ENCODE results near the gene SMYD1. TPM values are rescaled to one million over a fixed set of nuclear protein-coding genes. Genes with fewer than 3 reads are reported as not detected.
"Not testable (repeated sequence)": the region's sequence is repeated elsewhere in the genome, so short reads cannot be mapped to it uniquely, and the experiment has no call there.

Gene SMYD1
- total and polyA plus RNA-seq, 9 donors = 169 to 337 (median 250) TPM

DNA sequence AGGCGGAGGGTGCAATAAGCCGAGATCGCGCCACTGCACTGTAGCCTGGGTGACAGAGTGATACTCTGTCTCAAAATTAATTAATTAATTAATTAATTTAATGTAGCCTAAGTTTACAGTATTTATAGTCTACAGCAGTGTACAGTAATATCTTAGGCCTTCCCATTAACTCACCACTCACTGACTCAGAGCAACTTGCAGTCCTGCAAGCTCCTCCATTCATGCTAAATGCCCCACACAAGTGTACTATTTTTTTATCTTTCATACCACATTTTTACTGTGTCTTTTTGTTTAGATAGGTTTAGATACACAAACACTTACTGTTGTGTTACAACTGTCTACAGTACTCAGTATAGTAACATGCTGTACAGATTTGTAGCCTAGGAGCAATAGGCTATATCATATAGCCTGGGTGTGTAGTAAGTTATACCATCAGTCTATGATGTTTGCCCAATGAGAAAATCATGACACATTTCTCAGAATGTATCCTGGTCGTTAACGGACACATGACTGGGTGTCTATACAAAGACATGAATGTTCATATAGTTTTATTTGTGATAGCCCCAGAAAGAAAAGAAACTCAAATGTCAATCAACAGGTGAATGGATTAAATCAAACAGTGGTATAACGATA is 35.4 kb upstream of the SMYD1 start:
- no CpG with 5 or more reads among the region's 7 CpGs for WGBS (ENCODE audit: insufficient coverage)
- Histone ChIP-seq H3K36me3 (ENCODE audit: control insufficient read depth, insufficient read depth, low read length) (peaks cover 16% of the 10 kb centered on the region), H3K27ac (ENCODE audit: low read length) (no peak overlapping the region), H3K9me3 (replicated peaks; ENCODE audit: control insufficient read depth, low read depth, low read length) (no peaks in the 10 kb centered on the region), H3K4me3 (ENCODE audit: low read length) (no peak overlapping the region), H3K4me1 (ENCODE audit: control insufficient read depth, insufficient read depth, low read length) (no peaks in the 10 kb centered on the region), H3K27me3 (ENCODE audit: control insufficient read depth, insufficient read depth, low read length) (no peaks in the 10 kb centered on the region)
- no peak for DNase-seq

DNA sequence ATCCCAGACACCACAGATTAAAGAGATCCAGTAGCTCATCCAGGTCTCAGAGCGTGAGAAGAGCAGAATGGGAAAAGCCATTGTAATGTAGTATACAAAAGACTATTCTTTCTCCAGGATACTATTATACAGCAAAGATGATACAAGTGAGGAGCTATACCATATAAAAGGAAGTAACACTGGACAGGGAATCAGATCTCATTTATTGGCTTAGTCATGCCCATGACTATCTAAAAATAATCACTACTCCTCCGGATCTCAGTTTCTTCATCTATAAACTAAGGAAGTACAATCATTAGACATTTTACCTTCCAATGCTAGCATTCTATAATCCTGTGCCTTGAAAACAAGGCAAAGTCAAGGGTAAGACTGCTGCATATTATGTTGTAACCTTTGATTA is 31.4 kb upstream of the SMYD1 start:
- H3K27ac ChIP-seq (ENCODE audit: low read length) = no peak overlapping the region
- no CpG with 5 or more reads among the region's 2 CpGs for WGBS (ENCODE audit: insufficient coverage)

DNA sequence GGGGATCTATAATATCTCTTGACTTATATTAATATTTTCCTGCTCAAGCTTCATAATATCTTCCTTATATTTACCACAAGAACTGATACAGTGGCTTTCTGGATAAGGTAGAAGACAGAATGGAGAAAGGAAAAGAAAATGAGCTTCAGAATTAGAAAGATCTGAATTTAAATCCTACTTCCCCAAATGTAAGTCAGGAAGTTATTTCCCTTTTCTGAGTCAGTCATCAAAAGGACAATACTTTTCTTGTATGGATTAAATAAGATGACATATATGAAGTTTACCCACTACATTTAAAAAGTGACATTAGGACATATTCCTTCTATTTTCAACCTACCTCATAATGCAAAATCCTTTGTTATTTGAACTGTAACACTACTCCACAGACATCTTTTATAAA is 31.0 kb upstream of the SMYD1 start:
- no peak for DNase-seq
- no peaks in the 10 kb centered on the region for H3K27me3 ChIP-seq (ENCODE audit: control insufficient read depth, insufficient read depth, low read length)
- no peaks in the 10 kb centered on the region for H3K9me3 ChIP-seq (replicated peaks; ENCODE audit: control insufficient read depth, low read depth, low read length)
- peaks cover 5% of the 10 kb centered on the region for H3K36me3 ChIP-seq (ENCODE audit: control insufficient read depth, insufficient read depth, low read length)
- H3K27ac ChIP-seq (ENCODE audit: low read length) = no peak overlapping the region
- H3K4me3 ChIP-seq (ENCODE audit: low read length) = no peak overlapping the region
- no peaks in the 10 kb centered on the region for H3K4me1 ChIP-seq (ENCODE audit: control insufficient read depth, insufficient read depth, low read length)

More for the DNA sequence above, 31.4 kb upstream of the SMYD1 start:
- no peak for DNase-seq
- H3K4me1 ChIP-seq (ENCODE audit: control insufficient read depth, insufficient read depth, low read length) = no peaks in the 10 kb centered on the region
- H3K9me3 ChIP-seq (replicated peaks; ENCODE audit: control insufficient read depth, low read depth, low read length) = no peaks in the 10 kb centered on the region
- H3K36me3 ChIP-seq (ENCODE audit: control insufficient read depth, insufficient read depth, low read length) = peaks cover 5% of the 10 kb centered on the region
- no peak overlapping the region for H3K4me3 ChIP-seq (ENCODE audit: low read length)
- no peaks in the 10 kb centered on the region for H3K27me3 ChIP-seq (ENCODE audit: control insufficient read depth, insufficient read depth, low read length)

DNA sequence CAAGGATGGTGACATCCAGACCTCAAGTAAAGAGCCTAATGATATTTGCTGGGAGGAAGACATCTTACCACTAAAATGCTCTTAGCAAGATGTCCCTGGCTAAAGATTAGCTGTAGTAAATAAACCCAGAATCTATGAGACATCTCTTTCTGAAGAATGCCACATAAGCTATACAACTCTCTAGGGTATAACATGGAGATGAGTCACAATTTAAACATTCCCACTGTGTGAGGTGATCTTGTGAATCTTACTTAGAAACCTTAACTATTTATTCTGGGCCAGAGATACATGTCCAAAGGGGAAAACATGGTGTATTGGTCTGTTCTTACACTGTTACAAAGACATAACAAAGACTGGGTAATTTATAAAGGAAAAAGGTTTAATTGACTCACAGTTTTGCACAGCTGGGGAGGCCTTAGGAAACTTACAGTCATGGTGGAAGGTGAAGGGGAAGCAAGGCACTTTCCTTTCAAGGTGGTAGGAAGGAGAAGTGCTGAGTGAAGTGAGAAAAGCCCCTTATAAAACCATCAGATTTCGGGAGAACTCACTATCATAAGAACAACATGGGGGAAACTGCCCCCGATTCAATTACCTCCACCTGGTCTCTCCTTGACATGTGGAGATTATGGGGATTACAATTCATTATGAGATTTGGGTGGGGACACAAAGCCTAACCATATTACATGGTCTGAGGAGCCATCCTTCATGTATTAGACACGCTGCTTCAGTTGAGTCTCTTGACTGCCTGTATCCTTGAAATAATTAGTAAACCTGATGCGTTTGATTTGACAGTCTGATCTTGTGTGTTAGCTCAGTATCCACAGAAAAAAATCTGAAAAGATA is 29.1 kb upstream of the SMYD1 start:
- no peak for DNase-seq
- H3K4me1 ChIP-seq (ENCODE audit: control insufficient read depth, insufficient read depth, low read length) = no peaks in the 10 kb centered on the region
- H3K9me3 ChIP-seq (replicated peaks; ENCODE audit: control insufficient read depth, low read depth, low read length) = no peaks in the 10 kb centered on the region
- no peak overlapping the region for H3K27ac ChIP-seq (ENCODE audit: low read length)
- no peaks in the 10 kb centered on the region for H3K27me3 ChIP-seq (ENCODE audit: control insufficient read depth, insufficient read depth, low read length)
- H3K36me3 ChIP-seq (ENCODE audit: control insufficient read depth, insufficient read depth, low read length) = peaks cover 2% of the 10 kb centered on the region
- no CpG with 5 or more reads among the region's 4 CpGs for WGBS (ENCODE audit: insufficient coverage)
- H3K4me3 ChIP-seq (ENCODE audit: low read length) = no peak overlapping the region

DNA sequence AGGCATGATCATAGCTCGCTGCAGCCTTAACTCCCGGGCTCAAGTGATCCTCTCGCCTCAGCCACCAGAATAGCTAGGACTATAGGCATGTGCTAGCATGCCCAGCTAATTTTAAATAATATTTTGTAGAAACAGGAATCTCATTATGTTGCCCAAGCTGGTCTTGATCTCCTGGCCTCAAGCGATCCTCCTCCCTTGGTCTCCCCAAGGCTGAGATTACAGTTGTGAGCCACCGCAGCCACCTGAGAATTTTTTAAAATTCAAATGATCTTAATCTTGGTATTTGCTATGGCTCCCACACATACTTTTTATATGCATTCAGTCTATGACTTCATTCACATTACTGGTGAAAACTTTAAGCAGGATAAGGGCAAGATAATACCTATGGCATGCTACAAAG is 25.1 kb upstream of the SMYD1 start:
- Histone ChIP-seq H3K4me3 (ENCODE audit: low read length) (no peak overlapping the region), H3K36me3 (ENCODE audit: control insufficient read depth, insufficient read depth, low read length) (no peaks in the 10 kb centered on the region), H3K27me3 (ENCODE audit: control insufficient read depth, insufficient read depth, low read length) (no peaks in the 10 kb centered on the region), H3K27ac (ENCODE audit: low read length) (no peak overlapping the region), H3K9me3 (replicated peaks; ENCODE audit: control insufficient read depth, low read depth, low read length) (no peaks in the 10 kb centered on the region), H3K4me1 (ENCODE audit: control insufficient read depth, insufficient read depth, low read length) (no peaks in the 10 kb centered on the region)
- DNase-seq = no peak
- no CpG with 5 or more reads among the region's 5 CpGs for WGBS (ENCODE audit: insufficient coverage)

DNA sequence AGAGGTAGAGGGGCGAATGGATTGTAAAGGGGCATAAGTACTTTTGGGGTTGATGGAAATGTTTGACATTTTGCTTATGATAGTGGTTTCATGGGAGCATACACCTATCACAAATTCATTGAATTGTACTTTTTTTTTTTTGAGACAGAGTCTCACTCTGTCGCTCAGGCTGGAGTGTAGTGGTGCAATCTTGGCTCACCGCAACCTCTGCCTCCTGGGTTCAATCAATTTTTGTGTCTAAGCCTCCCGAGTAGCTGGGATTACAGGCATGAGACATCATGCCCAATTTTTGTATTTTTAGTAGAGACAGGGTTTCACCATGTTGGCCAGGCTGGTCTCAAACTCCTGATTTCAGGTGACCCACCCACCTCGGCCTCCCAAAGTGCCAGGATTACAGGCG is 22.1 kb upstream of the SMYD1 start:
- not testable (repeated sequence) for H3K4me1 ChIP-seq (ENCODE audit: control insufficient read depth, insufficient read depth, low read length); H3K4me3 ChIP-seq (ENCODE audit: low read length); H3K27ac ChIP-seq (ENCODE audit: low read length); H3K27me3 ChIP-seq (ENCODE audit: control insufficient read depth, insufficient read depth, low read length); H3K36me3 ChIP-seq (ENCODE audit: control insufficient read depth, insufficient read depth, low read length); DNase-seq; H3K9me3 ChIP-seq (replicated peaks; ENCODE audit: control insufficient read depth, low read depth, low read length)
- no CpG with 5 or more reads among the region's 6 CpGs for WGBS (ENCODE audit: insufficient coverage)

DNA sequence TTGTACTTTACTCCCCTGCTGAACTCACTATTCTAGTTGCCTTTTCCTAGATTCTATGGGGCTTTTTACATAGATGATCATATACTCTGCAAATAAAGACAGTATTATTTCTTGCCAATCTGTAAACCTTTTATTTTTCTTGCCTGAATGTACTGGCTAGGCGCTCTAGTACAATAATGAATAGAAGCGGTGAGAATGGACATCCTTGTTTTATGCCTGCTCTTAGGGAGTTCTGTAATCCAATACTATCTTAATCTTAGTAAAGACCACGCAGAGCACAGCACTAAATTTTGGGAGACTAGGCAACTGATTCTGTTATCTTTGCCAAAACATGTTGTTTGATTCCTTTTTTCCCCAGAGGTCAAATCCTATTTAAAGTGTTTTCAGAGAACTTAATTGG is 19.1 kb upstream of the SMYD1 start:
- Histone ChIP-seq H3K27ac (ENCODE audit: low read length) (no peak overlapping the region), H3K4me1 (ENCODE audit: control insufficient read depth, insufficient read depth, low read length) (no peaks in the 10 kb centered on the region), H3K9me3 (replicated peaks; ENCODE audit: control insufficient read depth, low read depth, low read length) (no peaks in the 10 kb centered on the region), H3K27me3 (ENCODE audit: control insufficient read depth, insufficient read depth, low read length) (no peaks in the 10 kb centered on the region), H3K4me3 (ENCODE audit: low read length) (no peak overlapping the region), H3K36me3 (ENCODE audit: control insufficient read depth, insufficient read depth, low read length) (no peaks in the 10 kb centered on the region)
- DNase-seq = no peak
- WGBS (ENCODE audit: insufficient coverage) = no CpG with 5 or more reads among the region's 3 CpGs

DNA sequence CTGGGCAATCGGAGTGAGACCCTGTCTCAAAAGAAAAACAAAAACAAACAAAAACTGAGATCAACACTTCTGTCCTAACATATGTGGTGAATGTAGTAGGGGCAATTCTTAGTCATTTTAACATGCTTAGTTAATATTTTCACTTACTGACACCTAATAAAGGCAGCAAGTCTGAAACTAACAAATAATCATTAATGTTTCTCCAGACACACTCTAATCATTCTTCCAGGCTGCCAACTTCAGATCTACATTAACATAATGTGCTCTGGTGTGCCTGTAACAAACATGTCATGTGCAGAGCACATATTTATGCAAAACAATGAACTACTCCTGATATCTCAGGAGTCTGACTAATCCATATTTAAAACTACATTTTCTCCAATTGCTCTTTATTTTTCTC is 18.0 kb upstream of the SMYD1 start:
- Histone ChIP-seq H3K36me3 (ENCODE audit: control insufficient read depth, insufficient read depth, low read length) (no peaks in the 10 kb centered on the region), H3K27me3 (ENCODE audit: control insufficient read depth, insufficient read depth, low read length) (no peaks in the 10 kb centered on the region), H3K4me3 (ENCODE audit: low read length) (no peak overlapping the region), H3K9me3 (replicated peaks; ENCODE audit: control insufficient read depth, low read depth, low read length) (no peaks in the 10 kb centered on the region), H3K4me1 (ENCODE audit: control insufficient read depth, insufficient read depth, low read length) (peaks cover 7% of the 10 kb centered on the region), H3K27ac (ENCODE audit: low read length) (no peak overlapping the region)
- no CpG with 5 or more reads among the region's 1 CpG for WGBS (ENCODE audit: insufficient coverage)
- no peak for DNase-seq

DNA sequence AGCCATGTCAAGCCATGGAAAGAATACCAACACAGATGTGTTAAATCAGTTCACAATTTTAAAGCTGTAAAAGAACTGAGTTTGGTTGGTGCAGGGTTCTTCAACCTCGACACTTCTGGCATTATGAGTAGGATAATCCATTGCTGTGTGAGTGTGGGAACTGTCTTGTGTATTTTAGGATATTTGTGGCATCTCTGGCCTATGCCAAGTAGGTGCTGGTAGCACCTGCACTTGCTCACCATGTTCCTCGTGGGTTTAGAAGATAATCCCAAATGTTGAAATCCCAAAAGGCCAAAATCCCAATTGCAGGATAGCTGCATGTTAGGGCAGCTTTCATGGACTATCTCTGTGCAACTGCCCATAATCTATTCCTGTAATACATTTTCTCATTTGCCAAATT is 15.8 kb upstream of the SMYD1 start:
- H3K4me3 ChIP-seq (ENCODE audit: low read length) = no peak overlapping the region
- no peaks in the 10 kb centered on the region for H3K36me3 ChIP-seq (ENCODE audit: control insufficient read depth, insufficient read depth, low read length)
- H3K27me3 ChIP-seq (ENCODE audit: control insufficient read depth, insufficient read depth, low read length) = no peaks in the 10 kb centered on the region
- no peak overlapping the region for H3K27ac ChIP-seq (ENCODE audit: low read length)
- peaks cover 14% of the 10 kb centered on the region for H3K4me1 ChIP-seq (ENCODE audit: control insufficient read depth, insufficient read depth, low read length)
- WGBS (ENCODE audit: insufficient coverage) = 83% methylated on average over 1 of the region's 2 CpGs
- H3K9me3 ChIP-seq (replicated peaks; ENCODE audit: control insufficient read depth, low read depth, low read length) = no peaks in the 10 kb centered on the region
- no peak for DNase-seq

DNA sequence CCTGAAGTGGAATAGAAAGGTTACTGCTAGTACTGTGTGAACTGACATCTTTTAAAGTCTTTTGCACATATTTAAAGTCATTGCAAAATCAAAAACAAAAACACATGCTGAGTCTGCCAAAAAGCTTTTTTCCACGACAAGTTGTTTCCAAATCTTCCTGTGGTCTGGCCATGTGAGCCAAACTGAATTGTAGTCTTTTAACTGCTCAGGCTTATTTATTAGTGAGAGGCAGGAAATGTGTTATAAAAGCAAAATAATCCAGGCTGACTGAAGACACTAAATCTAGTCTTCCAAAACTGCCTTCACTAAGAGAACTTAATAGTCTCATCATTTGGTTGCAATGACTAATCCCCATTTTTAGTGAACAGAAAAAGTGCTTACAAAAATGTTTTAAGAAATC is 14.3 kb upstream of the SMYD1 start:
- WGBS (ENCODE audit: insufficient coverage) = no CpG with 5 or more reads among the region's 1 CpG
- Histone ChIP-seq H3K9me3 (replicated peaks; ENCODE audit: control insufficient read depth, low read depth, low read length) (no peaks in the 10 kb centered on the region), H3K27ac (ENCODE audit: low read length) (no peak overlapping the region), H3K27me3 (ENCODE audit: control insufficient read depth, insufficient read depth, low read length) (no peaks in the 10 kb centered on the region), H3K4me1 (ENCODE audit: control insufficient read depth, insufficient read depth, low read length) (peaks cover 14% of the 10 kb centered on the region), H3K4me3 (ENCODE audit: low read length) (no peak overlapping the region), H3K36me3 (ENCODE audit: control insufficient read depth, insufficient read depth, low read length) (no peaks in the 10 kb centered on the region)
- DNase-seq = peak; percentile 86
